GM10248 (cell line): ENCODE measurements around the gene CLEC11A.

ENCODE experiments used
- CTCF ChIA-PET: fragments of 300-600 bp; sonication (Branson Sonifier 250); formaldehyde crosslinking; extraction: SDS; loops from one replicate; lab custom pipeline; 2021; ENCODE audit warnings: antibody characterized with exemption; lab: Yijun Ruan, JAX
- POLR2A ChIA-PET: fragments of 350-650 bp; sonication (Branson Sonifier 250); formaldehyde crosslinking; extraction: SDS; loops from one replicate; lab custom pipeline; 2020; ENCODE audit warnings: antibody characterized with exemption; lab: Yijun Ruan, JAX
- DNase-seq: peaks from one replicate; pipeline ENCODE4 v3.0.0; 2012; ENCODE audit errors: extremely low spot score
- CTCF ChIP-seq: IDR thresholded peaks from 2 replicates; pipeline ENCODE4 v1.5.1; 2012; ENCODE audit warnings: mild to moderate bottlenecking, low read depth; ENCODE audit errors: extremely low read depth, missing control alignments, control extremely low read depth

The CLEC11A gene

DNA sequence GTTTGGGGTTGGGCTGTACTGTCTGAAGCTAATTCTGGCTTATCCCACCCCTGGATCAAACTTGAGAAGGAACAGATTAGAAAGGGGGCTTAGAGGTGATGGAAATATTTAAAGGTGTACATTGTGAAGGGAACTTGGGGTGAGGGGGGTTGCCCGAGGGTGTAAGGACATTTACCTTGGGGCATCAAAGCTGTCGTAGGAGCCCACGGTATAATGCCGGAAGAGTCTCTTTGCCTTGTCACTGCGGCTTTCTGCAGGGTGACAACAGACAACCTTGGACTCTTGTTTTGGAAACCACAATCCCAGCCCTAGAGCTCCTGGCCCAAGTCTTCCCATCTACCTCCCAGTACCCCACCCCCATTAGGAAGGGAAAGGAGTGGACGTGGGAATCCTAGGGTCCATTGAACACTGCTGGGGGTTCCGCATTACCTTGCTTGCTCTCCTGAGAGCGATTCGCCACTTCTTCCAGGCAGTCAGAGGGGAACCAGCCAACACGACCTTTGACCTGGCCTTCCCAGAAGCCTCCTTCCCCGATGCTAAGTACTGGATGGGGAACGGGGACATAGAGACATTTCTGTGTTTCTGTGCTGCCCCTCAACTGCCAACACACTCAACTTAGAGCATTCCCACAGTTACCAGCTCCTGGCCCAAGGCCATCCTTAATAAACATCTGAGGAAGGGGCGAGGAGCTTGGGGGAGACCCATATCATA is 25.6 kb upstream of the CLEC11A start:
- CTCF ChIA-PET = no interaction called here
- TF ChIP-seq CTCF = no peak
- no peak for DNase-seq
- POLR2A ChIA-PET = interaction anchor here (0.7 kb wide), 1 partner anchor 220 kb away, joined by 7 read pairs; no protein-coding TSS in a partner anchor

GRCh38 chr19:50701367-50701985 is 21.7 kb upstream of the CLEC11A start:
- TF ChIP-seq CTCF = no peak
- no peak for DNase-seq
- POLR2A ChIA-PET = no interaction called here
- CTCF ChIA-PET = interaction anchor here (1.0 to 1.2 kb wide), 2 partner anchors 23 to 221 kb away, joined by 3 to 4 read pairs; no protein-coding TSS in a partner anchor

DNA sequence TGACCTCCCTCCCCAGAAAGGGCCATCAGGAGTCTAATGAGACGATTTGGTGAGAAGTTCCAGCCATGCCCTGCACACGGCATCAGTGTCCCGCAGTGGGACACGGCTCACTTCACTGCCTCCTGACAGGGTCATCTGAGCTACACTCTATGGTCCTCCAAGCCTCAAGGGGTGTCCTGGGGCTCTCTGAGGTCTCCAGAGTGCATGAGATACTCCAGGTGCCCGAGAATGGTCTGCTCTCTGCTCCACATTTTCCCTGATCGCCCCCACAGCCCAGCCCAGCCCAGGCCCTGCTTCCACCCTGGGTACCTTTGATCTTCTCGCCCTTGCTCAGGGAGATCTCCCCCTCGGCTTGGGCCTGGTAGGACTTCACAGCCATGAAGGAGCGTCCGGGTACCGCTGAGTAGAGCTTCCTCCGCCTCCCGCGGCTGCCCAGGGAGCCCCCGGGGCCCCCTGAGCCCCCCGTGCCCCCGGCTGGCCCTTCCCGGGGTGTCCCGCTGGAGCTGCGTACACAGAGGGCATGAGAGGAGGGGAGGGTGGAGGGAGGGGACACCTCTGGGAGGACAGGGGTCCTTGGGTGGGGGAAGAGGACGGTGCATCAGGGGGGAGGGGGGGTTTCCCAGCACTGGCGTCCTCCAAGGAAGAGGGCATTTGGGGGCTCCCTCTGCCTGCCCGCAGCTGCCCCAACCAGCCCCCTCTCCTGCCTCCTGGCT is 20.9 kb upstream of the CLEC11A start:
- no peak for TF ChIP-seq CTCF
- ChIA-PET POLR2A (no interaction called here), CTCF (interaction anchor here (1.0 kb wide), 1 partner anchor 220 kb away, joined by 3 read pairs; no protein-coding TSS in a partner anchor)
- DNase-seq = no peak

DNA sequence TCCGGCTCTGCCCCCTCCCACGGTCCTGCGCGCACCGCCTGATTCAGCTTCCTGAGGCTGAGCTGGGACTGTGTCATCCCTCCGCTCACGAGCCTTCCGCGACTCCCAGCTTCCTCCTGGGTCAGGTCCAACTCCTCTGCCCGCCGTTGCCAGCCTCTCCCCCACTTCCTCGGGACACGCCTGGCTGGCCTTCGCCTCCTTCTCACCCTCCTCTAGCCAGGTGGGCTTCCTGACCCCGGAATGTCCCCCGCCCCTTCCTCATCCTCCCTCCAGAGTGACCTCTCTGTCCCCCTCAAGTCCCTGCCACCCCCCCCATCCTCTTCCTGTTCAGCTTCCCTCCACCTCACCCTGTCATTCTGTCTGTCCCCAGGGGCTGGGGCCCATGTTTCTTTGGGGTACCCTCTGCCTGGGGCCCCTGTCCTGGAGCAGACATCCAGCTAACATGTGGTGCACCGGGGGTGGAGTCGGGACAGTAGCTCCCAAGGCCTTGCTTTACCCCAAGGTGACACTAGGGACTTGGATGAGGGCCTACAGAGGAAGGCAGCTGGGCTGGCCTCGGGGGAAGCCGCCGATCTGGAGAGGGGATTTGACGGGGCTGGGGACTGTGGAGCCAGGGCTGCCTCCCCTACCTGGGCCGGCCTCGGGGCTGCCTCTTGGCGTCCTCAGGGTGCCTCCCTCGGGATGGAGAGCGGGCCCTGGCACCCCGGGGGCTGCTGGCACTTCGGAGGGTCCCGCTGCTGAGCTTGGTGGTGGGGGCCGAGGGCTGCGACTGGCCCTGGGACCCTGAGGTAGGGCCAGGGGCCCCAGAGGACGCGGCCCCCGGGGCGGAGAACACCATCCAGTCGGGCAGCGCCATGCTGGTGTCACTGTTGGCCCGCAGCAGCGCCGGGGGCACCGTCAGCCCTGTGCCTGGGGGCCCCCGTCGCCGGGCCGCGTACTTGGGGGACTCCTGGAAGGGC is 20.0 kb upstream of the CLEC11A start:
- ChIA-PET CTCF (interaction anchor here (3.3 kb wide), 1 partner anchor 219 kb away, joined by 17 read pairs; no protein-coding TSS in a partner anchor), POLR2A (no interaction called here)
- TF ChIP-seq CTCF = no peak
- DNase-seq = no peak

- CTCF ChIA-PET = interaction anchor here (3.3 kb wide), 1 partner anchor 218 kb away, joined by 17 read pairs; no protein-coding TSS in a partner anchor
- POLR2A ChIA-PET = no interaction called here
- no peak for TF ChIP-seq CTCF
- no peak for DNase-seq
Measured at GRCh38 chr19:50703915-50704796, 19.0 kb upstream of the CLEC11A start.
